K562 (cell line): ENCODE data around the gene GLE1. TPM values are rescaled to one million over a fixed set of nuclear protein-coding genes. Genes with fewer than 3 reads are reported as not detected.

Experiments used
- CBX8 ChIP-seq: fragments of 200-600 bp; sonication (generic); IDR thresholded peaks from 2 replicates; pipeline ENCODE4 v1.6.1; 2012; ENCODE audit warnings: borderline replicate concordance, mixed run types, low read depth, mild to moderate bottlenecking, moderate library complexity, mixed read lengths, low read length, control low read depth, inconsistent platforms; ENCODE audit not compliant: poor library complexity, severe bottlenecking; ENCODE audit errors: extremely low read depth
- CEBPZ ChIP-seq: fragments of 150-350 bp; IDR thresholded peaks from 2 replicates; pipeline ENCODE4 v1.6.1; 2014; ENCODE audit warnings: low read depth, mild to moderate bottlenecking, low read length, borderline replicate concordance
- DIDO1 ChIP-seq: fragments of 450-650 bp; IDR thresholded peaks from 2 replicates; pipeline ENCODE4 v1.6.1; 2016; ENCODE audit warnings: low read depth, missing biosample characterization, missing genetic modification characterization
- ELK3 ChIP-seq: fragments of 450-650 bp; formaldehyde crosslinking; IDR thresholded peaks from 2 replicates; pipeline ENCODE4 v1.4.0; 2020; ENCODE audit warnings: mild to moderate bottlenecking
- JUND ChIP-seq, 2 experiments: IDR thresholded peaks; 2 replicates in 1 of 2; 3 replicates in 1 of 2; pipeline ENCODE4 v1.6.1; 2011; ENCODE audit warnings: borderline replicate concordance in 2 of 2, low read depth in 2 of 2, low read length in 2 of 2, improper control_type of control experiment in 1 of 2, missing biosample characterization in 1 of 2, missing genetic modification characterization in 1 of 2, missing genetic modification reagents in 1 of 2
- KAT8 ChIP-seq: fragments of 450-650 bp; IDR thresholded peaks from 2 replicates; pipeline ENCODE4 v1.6.1; 2016; ENCODE audit warnings: low read depth, mild to moderate bottlenecking
- MYNN ChIP-seq, 2 experiments: sonication (generic); formaldehyde crosslinking in 1 of 2; IDR thresholded peaks; 2 replicates each; pipeline versions ENCODE4 v1.5.0 to v1.6.1; 2016 to 2020; ENCODE audit warnings: antibody characterized with exemption in 1 of 2, missing genetic modification reagents in 1 of 2
- NONO ChIP-seq, 2 experiments: fragments of 200-400 bp in 1 of 2; fragments of 450-650 bp in 1 of 2; formaldehyde crosslinking in 1 of 2; IDR thresholded peaks; 2 replicates each; pipeline ENCODE4 v1.6.1; 2017; ENCODE audit warnings: low read depth in 2 of 2, mild to moderate bottlenecking in 2 of 2, moderate library complexity in 2 of 2, low read length in 1 of 2
- PCBP1 ChIP-seq: fragments of 200-400 bp; formaldehyde crosslinking; IDR thresholded peaks from 2 replicates; pipeline ENCODE4 v1.6.1; 2018; ENCODE audit warnings: mild to moderate bottlenecking, low read depth, low read length; ENCODE audit not compliant: poor library complexity, severe bottlenecking
- PURB ChIP-seq: sonication (generic); formaldehyde crosslinking; IDR thresholded peaks from 2 replicates; pipeline ENCODE4 v1.9.0; 2021; ENCODE audit warnings: low read depth, mild to moderate bottlenecking, missing genetic modification reagents
- RBBP5 ChIP-seq: fragments of 200-600 bp; sonication (generic); IDR thresholded peaks from 2 replicates; pipeline ENCODE4 v1.6.1; 2012; ENCODE audit warnings: borderline replicate concordance, mild to moderate bottlenecking, low read length, control low read depth, inconsistent platforms; ENCODE audit not compliant: insufficient read depth, poor library complexity, severe bottlenecking
- RBM22 ChIP-seq: fragments of 200-400 bp; formaldehyde crosslinking; IDR thresholded peaks from 2 replicates; pipeline ENCODE4 v1.6.1; 2018; ENCODE audit warnings: low read length, low read depth; ENCODE audit not compliant: poor library complexity, severe bottlenecking
- RBM25 ChIP-seq: fragments of 200-400 bp; formaldehyde crosslinking; IDR thresholded peaks from 2 replicates; pipeline ENCODE4 v1.6.1; 2018; ENCODE audit warnings: low read length, low read depth, moderate library complexity; ENCODE audit not compliant: severe bottlenecking
- RNF2 ChIP-seq: sonication (generic); IDR thresholded peaks from 2 replicates; pipeline ENCODE4 v1.6.1; 2016
- ZBTB33 ChIP-seq: sonication (generic); formaldehyde crosslinking; IDR thresholded peaks from 2 replicates; pipeline ENCODE4 v1.8.1; 2023; ENCODE audit warnings: mild to moderate bottlenecking, missing genetic modification reagents
- ZKSCAN1 ChIP-seq: fragments of 150-350 bp; IDR thresholded peaks from 2 replicates; pipeline ENCODE4 v1.6.1; 2016; ENCODE audit warnings: low read depth, low read length
- ZNF12 ChIP-seq: sonication (generic); formaldehyde crosslinking; IDR thresholded peaks from 2 replicates; pipeline ENCODE4 v1.4.0; 2020; ENCODE audit warnings: mild to moderate bottlenecking, missing genetic modification reagents
- ZNF121 ChIP-seq: sonication (generic); formaldehyde crosslinking; conservative IDR thresholded peaks from 2 replicates; pipeline ENCODE4 v1.8.0; 2022; ENCODE audit warnings: missing genetic modification reagents
- ZNF384 ChIP-seq: IDR thresholded peaks from 2 replicates; pipeline ENCODE4 v1.6.1; 2012; ENCODE audit warnings: low read depth, low read length, improper control_type of control experiment
- ZNF57 ChIP-seq: fragments of 450-650 bp; formaldehyde crosslinking; IDR thresholded peaks from 2 replicates; pipeline ENCODE4 v1.4.0; 2020; ENCODE audit warnings: mild to moderate bottlenecking, moderate library complexity
- ZSCAN32 ChIP-seq: fragments of 450-650 bp; formaldehyde crosslinking; IDR thresholded peaks from 2 replicates; pipeline ENCODE4 v1.4.0; 2020; ENCODE audit warnings: mild to moderate bottlenecking, moderate library complexity
- polyA plus RNA-seq, 8 experiments: library from polyadenylated mRNA; depleted of rRNA in 4 of 8; stranded (reverse) in 5 of 8; unstranded in 3 of 8; fragments of >200 nt; fragmentation: Nextera tagmentation in 2 of 8; fragmentation: Illumina TruSeq in 1 of 8; extraction: Ambion mirVana in 2 of 8; extraction: Trizol in 1 of 8; gene quantifications; 2 replicates each; pipeline versions ENCODE4 v1.2.1 to v1.2.3, GENCODE V29; 2011 to 2014; ENCODE audit warnings: inconsistent platforms in 1 of 8, missing spikeins in 1 of 8
- total RNA-seq, 7 experiments: library from RNA; depleted of rRNA in 6 of 7; stranded (reverse); fragments of >200 nt in 6 of 7; fragmentation: Illumina TruSeq in 2 of 7; extraction: Trizol in 2 of 7; gene quantifications; 2 replicates each; pipeline versions ENCODE4 v1.2.1 to v1.2.3, GENCODE V29; 2011 to 2021; ENCODE audit warnings: low replicate concordance in 1 of 7

Gene GLE1
- total and polyA plus RNA-seq, 9 of the 15 experiments (the other 6 are each of a cell fraction or from before 2014, with no cell fraction given) = 15.9 to 44.8 (median 37.6) TPM

GRCh38 chr9:128552153-128552743 is 47.7 kb downstream of the GLE1 start, which contains the start of gene SPTAN1 (continued):
- TF ChIP-seq RBBP5 (peak; percentile 33), ZNF12 (CRISPR knock-in tag) (no peak), ELK3 (CRISPR knock-in tag) (no peak), CBX8 (no peak), MYNN (IDR thresholded peaks at IDR 0.05) (no peak), MYNN (CRISPR knock-in tag; IDR thresholded peaks at IDR 0.05) (no peak), DIDO1 (tag) (no peak), RBM25 (no peak), PURB (CRISPR knock-in tag) (no peak), RNF2 (no peak), ZBTB33 (CRISPR knock-in tag) (no peak), NONO (IDR thresholded peaks at IDR 0.05; ENCODE audit: low read depth in 2 of 2, low read length in 1 of 2) (peak; percentile 93 to 100; a peak in 3 of 4 replicates), ZSCAN32 (CRISPR knock-in tag) (no peak), KAT8 (no peak), ZNF384 (no peak), JUND (IDR thresholded peaks at IDR 0.05; ENCODE audit: borderline replicate concordance, low read depth, low read length) (peak; percentile 2; the same call in 1 of the 2 replicates), JUND (tag; IDR thresholded peaks at IDR 0.05; ENCODE audit: borderline replicate concordance, low read depth, low read length) (no peak), ZNF57 (CRISPR knock-in tag) (no peak), RBM22 (peak; percentile 72), CEBPZ (no peak), ZKSCAN1 (no peak), PCBP1 (peak; percentile 94), ZNF121 (no peak)
